Measurements from ENCODE around the gene CLCN5.

- TF ChIP-seq, protein P1, sequence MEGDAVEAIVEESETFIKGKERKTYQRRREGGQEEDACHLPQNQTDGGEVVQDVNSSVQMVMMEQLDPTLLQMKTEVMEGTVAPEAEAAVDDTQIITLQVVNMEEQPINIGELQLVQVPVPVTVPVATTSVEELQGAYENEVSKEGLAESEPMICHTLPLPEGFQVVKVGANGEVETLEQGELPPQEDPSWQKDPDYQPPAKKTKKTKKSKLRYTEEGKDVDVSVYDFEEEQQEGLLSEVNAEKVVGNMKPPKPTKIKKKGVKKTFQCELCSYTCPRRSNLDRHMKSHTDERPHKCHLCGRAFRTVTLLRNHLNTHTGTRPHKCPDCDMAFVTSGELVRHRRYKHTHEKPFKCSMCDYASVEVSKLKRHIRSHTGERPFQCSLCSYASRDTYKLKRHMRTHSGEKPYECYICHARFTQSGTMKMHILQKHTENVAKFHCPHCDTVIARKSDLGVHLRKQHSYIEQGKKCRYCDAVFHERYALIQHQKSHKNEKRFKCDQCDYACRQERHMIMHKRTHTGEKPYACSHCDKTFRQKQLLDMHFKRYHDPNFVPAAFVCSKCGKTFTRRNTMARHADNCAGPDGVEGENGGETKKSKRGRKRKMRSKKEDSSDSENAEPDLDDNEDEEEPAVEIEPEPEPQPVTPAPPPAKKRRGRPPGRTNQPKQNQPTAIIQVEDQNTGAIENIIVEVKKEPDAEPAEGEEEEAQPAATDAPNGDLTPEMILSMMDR (IDR thresholded peaks at IDR 0.05; ENCODE audit: borderline replicate concordance, extremely low read depth, low read length, poor library complexity, severe bottlenecking) = no peak
- no peak for TF ChIP-seq EZH2 (IDR thresholded peaks at IDR 0.05; ENCODE audit: borderline replicate concordance, low read depth, low read length, severe bottlenecking)
Observed at GRCh38 chrX:49999087-49999486, 76.7 kb downstream of the CLCN5 start.

All from DND-41 (cell line).